SH-SY5Y (cell line): ENCODE data around the gene DNTTIP2.

ENCODE experiments used
- GATA2 ChIP-seq: IDR thresholded peaks from 2 replicates; pipeline ENCODE4 v1.6.1; 2011; ENCODE audit warnings: mild to moderate bottlenecking, low read depth, low read length
- GATA3 ChIP-seq: IDR thresholded peaks from 2 replicates; pipeline ENCODE4 v1.6.1; 2011; ENCODE audit warnings: low read depth, mild to moderate bottlenecking, low read length, moderate library complexity

DNTTIP2 gene

GRCh38 chr1:93900723-93901504 is 21.9 kb upstream of the DNTTIP2 start:
- TF ChIP-seq GATA2 (no peak), GATA3 (no peak)

GRCh38 chr1:93899543-93900207 is 20.7 kb upstream of the DNTTIP2 start:
- TF ChIP-seq GATA3: no peak

DNA sequence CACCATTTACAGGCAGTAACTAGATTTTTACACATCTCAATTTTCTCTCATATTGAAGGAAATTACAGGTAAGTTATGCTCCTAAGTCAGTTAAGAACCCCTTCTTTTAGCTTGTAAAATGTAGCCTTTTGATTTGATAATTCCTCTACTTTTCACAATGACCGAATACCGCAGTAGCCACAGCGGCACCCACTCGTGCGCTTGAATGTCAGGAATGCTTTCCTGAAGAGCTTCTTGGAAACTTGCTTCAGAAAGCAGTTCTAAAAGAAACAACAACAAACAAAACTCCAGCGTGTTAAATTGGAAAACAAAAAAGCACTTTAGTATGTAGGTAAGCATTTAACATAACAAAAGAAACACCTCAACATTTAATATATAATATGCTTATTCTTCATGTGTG is 9.9 kb upstream of the DNTTIP2 start:
- TF ChIP-seq GATA2: no peak
- no peak for TF ChIP-seq GATA3

GRCh38 chr1:93882269-93882668 is 3.3 kb upstream of the DNTTIP2 start:
- TF ChIP-seq GATA3 (no peak), GATA2 (no peak)

- TF ChIP-seq GATA3 (no peak), GATA2 (no peak)
These were observed 1.7 kb upstream of the DNTTIP2 start for GRCh38 chr1:93880731-93881130.

DNA sequence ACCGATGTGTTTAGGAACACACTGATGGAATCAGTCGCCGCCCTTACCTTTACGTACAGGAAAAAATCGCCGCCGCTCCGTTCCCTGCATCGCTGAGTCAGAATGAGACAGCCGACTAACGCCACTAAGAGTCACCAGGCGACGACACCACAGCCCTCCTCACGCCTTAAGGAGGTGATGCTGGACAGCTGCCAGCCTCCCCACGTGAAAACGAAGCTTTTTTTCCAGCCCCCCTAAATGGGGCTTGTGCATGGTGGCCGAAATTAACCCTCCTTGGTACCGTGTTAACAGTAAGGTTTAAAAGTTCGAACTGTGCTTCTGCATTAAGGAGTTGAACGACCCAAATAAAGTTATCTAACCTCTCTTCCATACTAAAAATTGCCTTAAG is 511 bp downstream of the DNTTIP2 start:
- TF ChIP-seq GATA3 (no peak), GATA2 (no peak)

- TF ChIP-seq GATA2: no peak
- no peak for TF ChIP-seq GATA3
These were observed 1.5 kb downstream of the DNTTIP2 start for GRCh38 chr1:93877529-93877928.

DNA sequence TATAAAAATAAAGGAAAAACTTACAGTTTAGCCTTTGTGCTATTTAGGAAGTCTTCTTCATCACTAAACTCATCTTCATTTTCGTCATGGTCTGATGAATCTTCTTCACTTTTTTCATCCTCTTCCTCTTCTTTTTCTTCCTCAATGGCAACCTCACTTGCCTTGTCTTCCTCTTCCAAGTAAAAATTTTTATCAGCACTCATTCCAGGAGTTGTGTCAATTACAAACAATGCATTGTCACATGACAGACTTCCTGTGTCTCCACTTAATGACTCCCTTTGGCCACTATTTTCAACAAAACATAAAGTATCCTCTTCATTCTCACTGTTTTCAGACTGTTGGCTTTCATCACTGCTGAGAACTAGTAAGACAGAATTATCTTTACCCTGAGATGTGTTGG is 2.8 kb downstream of the DNTTIP2 start:
- no peak for TF ChIP-seq GATA2
- TF ChIP-seq GATA3: no peak

DNA sequence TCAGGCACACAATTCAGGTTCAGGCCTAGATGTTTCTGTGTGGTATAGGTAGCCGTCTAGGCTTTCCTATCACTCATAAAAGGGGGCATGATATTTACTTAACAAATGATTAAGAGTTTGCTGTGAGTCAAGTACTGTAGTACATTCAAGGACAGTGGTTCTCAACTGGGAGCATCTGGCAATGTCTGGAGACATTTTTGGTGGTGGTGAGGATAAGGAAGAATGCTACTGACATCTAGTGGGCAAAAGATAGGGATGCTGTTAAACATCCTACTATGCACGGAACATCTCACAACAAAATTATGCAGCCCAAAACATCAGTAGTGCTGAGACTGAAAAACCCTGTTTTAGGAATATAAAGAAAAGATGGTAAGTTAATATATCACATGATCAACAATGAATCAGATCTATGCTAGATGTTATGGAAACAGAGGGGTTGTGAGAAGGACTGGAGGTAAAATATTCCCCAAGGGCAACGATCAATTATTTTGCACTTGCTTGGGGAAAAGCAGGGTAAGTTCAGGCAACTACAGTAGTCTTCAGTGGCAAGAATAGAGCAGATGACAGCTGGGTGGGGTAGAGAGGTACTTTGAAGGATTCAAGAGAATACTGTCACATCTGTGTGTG is 4.9 kb downstream of the DNTTIP2 start:
- no peak for TF ChIP-seq GATA3
- TF ChIP-seq GATA2: no peak

GRCh38 chr1:93871366-93871765 is 7.6 kb downstream of the DNTTIP2 start:
- TF ChIP-seq GATA2: no peak
- TF ChIP-seq GATA3: no peak

- TF ChIP-seq GATA2 (no peak), GATA3 (no peak)
These were observed 9.4 kb downstream of the DNTTIP2 start for GRCh38 chr1:93869653-93870052.

GRCh38 chr1:93865253-93865652 is 13.8 kb downstream of the DNTTIP2 start:
- TF ChIP-seq GATA2 (no peak), GATA3 (no peak)

DNA sequence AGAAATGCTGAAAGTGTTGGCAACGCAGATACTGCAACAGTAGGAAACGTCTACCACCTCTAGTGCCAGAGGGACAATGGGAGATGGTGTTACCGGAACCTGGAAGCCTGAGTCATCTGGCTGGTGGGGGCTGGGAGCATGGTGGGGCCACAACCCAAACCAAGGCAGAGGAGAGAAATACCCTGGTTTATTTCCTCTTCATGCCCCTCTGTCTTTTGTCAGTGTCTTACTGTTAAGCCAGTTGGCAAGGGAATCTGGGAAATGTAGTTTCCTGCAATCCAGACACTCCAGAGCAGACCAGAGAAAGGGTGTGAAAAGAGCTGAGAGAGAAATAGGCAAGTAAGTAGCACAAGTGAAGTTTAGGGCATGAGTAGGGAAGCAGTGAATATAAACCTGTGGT is 14.8 kb downstream of the DNTTIP2 start:
- TF ChIP-seq GATA3 (no peak), GATA2 (no peak)

GRCh38 chr1:93853940-93854339 is 25.1 kb downstream of the DNTTIP2 start:
- TF ChIP-seq GATA2 (no peak), GATA3 (no peak)

GRCh38 chr1:93851878-93852277 is 27.1 kb downstream of the DNTTIP2 start:
- TF ChIP-seq GATA3: no peak
- no peak for TF ChIP-seq GATA2

GRCh38 chr1:93851327-93851712 is 27.7 kb downstream of the DNTTIP2 start:
- no peak for TF ChIP-seq GATA2
- TF ChIP-seq GATA3: no peak
